PC-9 (cell line): ENCODE results near the gene AUTS2.

ENCODE experiments used
- EZH2 ChIP-seq: fragments of 200-600 bp; sonication (generic); IDR thresholded peaks from 2 replicates; pipeline ENCODE4 v1.8.0; 2017; ENCODE audit warnings: antibody characterized with exemption, low read depth
- TF ChIP-seq, protein P1 (sequence below): fragments of 200-600 bp; sonication (generic); conservative IDR thresholded peaks from 2 replicates; pipeline ENCODE4 v1.6.1; 2017; ENCODE audit warnings: mixed run types, antibody characterized with exemption, mild to moderate bottlenecking, moderate library complexity

DNA sequence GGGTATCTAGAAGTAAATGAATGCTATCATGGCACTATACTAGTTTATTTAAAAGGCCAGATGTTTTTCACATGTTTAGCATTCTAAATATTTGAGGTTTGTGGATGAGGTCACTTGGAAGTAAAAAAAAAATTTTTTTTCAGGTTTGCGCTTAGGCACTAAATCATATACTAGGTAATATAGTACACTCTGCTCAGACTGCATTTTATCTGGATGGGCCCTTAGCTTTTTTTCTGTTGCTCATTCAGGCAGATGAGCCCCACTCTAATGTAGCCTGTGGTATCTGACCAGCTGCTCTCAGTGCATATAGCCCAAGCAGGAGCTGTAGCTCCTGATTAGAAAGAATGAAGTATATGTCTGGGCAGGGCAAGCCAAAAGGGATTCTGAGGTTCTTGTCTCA is 210.1 kb downstream of the AUTS2 start:
- TF ChIP-seq, protein P1, sequence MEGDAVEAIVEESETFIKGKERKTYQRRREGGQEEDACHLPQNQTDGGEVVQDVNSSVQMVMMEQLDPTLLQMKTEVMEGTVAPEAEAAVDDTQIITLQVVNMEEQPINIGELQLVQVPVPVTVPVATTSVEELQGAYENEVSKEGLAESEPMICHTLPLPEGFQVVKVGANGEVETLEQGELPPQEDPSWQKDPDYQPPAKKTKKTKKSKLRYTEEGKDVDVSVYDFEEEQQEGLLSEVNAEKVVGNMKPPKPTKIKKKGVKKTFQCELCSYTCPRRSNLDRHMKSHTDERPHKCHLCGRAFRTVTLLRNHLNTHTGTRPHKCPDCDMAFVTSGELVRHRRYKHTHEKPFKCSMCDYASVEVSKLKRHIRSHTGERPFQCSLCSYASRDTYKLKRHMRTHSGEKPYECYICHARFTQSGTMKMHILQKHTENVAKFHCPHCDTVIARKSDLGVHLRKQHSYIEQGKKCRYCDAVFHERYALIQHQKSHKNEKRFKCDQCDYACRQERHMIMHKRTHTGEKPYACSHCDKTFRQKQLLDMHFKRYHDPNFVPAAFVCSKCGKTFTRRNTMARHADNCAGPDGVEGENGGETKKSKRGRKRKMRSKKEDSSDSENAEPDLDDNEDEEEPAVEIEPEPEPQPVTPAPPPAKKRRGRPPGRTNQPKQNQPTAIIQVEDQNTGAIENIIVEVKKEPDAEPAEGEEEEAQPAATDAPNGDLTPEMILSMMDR = no peak
- no peak for TF ChIP-seq EZH2
